ENCODE data around the gene MFAP1. TPM values are rescaled to one million over a fixed set of nuclear protein-coding genes. Genes with fewer than 3 reads are reported as not detected.
"Not testable (repeated sequence)": the region's sequence is repeated elsewhere in the genome, so short reads cannot be mapped to it uniquely, and the experiment has no call there.

The MFAP1 gene
- total RNA-seq, 1 experiment from 2014 or later = 16.4 TPM

DNA sequence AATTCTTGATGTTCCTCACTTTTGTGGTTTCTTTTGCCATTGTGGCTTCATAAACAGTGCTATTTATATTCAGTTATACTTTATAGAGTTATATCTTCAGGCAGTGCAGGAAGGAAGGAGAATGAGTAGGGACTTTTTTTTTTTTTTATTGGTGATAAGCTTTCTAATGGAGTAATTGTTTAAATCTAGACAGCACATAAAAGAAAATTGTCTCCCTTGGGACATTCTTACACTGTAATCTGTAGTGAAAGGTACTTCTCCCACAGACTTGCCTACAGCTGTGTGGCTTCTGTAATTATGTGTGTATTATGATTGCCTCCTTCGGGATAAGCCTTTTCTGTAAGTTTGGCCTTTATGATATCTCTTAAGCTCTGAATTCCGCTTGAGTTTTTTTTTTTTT lies 43.9 kb upstream of the MFAP1 start:
- peaks cover 6% of the 10 kb centered on the region for H3K36me3 Mint-ChIP-seq (ENCODE audit: insufficient read depth, unreplicated experiment)
- intact Hi-C loops (cut with micrococcal nuclease; ENCODE audit: unreplicated experiment) = no loop called here
- CTCF ChIA-PET = no interaction called here
- H3K27me3 Mint-ChIP-seq (ENCODE audit: unreplicated experiment) = no peaks in the 10 kb centered on the region
- no peak overlapping the region for H3K4me3 Mint-ChIP-seq (ENCODE audit: low read depth, unreplicated experiment)
- H3K4me1 Mint-ChIP-seq (ENCODE audit: low read depth, unreplicated experiment) = no peaks in the 10 kb centered on the region
- BruUV-seq (replicated peaks) = no TSS peak
- DNase-seq = no peak
- TF ChIP-seq, protein P1, sequence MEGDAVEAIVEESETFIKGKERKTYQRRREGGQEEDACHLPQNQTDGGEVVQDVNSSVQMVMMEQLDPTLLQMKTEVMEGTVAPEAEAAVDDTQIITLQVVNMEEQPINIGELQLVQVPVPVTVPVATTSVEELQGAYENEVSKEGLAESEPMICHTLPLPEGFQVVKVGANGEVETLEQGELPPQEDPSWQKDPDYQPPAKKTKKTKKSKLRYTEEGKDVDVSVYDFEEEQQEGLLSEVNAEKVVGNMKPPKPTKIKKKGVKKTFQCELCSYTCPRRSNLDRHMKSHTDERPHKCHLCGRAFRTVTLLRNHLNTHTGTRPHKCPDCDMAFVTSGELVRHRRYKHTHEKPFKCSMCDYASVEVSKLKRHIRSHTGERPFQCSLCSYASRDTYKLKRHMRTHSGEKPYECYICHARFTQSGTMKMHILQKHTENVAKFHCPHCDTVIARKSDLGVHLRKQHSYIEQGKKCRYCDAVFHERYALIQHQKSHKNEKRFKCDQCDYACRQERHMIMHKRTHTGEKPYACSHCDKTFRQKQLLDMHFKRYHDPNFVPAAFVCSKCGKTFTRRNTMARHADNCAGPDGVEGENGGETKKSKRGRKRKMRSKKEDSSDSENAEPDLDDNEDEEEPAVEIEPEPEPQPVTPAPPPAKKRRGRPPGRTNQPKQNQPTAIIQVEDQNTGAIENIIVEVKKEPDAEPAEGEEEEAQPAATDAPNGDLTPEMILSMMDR (IDR thresholded peaks at IDR 0.05; ENCODE audit: unreplicated experiment) = no peak
- no peaks in the 10 kb centered on the region for H3K9me3 Mint-ChIP-seq (ENCODE audit: low read depth, unreplicated experiment)
- no peak overlapping the region for H3K27ac Mint-ChIP-seq (ENCODE audit: unreplicated experiment)

- Mint-ChIP-seq H3K36me3 (ENCODE audit: insufficient read depth, unreplicated experiment) (peaks cover 6% of the 10 kb centered on the region), H3K4me1 (ENCODE audit: low read depth, unreplicated experiment) (no peaks in the 10 kb centered on the region), H3K27me3 (ENCODE audit: unreplicated experiment) (no peaks in the 10 kb centered on the region), H3K27ac (ENCODE audit: unreplicated experiment) (no peak overlapping the region), H3K9me3 (ENCODE audit: low read depth, unreplicated experiment) (no peaks in the 10 kb centered on the region), H3K4me3 (ENCODE audit: low read depth, unreplicated experiment) (no peak overlapping the region)
- BruUV-seq (replicated peaks) = no TSS peak
- DNase-seq = no peak
- intact Hi-C loops (cut with micrococcal nuclease; ENCODE audit: unreplicated experiment) = no loop called here
- TF ChIP-seq, protein P1 (IDR thresholded peaks at IDR 0.05; ENCODE audit: unreplicated experiment) = no peak
- CTCF ChIA-PET = no interaction called here
Measured at GRCh38 chr15:43867096-43867495, 42.6 kb upstream of the MFAP1 start.

DNA sequence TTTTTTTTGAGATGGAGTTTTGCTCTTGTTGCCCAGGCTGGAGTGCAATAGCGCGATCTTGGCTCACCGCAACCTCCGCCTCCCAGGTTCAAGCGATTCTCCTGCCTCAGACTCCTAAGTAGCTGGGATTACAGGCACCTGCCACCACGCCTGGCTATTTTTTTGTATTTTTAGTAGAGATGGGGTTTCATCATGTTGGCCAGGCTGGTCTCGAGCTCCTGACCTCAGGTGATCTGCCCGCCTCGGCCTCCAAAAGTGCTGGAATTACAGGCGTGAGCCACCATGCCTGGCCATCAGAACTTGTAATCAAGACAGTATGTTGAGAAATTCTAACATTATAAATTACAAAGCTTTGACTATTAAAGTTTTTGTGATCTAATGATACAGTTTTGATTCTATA lies 42.1 kb upstream of the MFAP1 start:
- H3K27me3 Mint-ChIP-seq (ENCODE audit: unreplicated experiment); intact Hi-C loops (cut with micrococcal nuclease; ENCODE audit: unreplicated experiment); H3K36me3 Mint-ChIP-seq (ENCODE audit: insufficient read depth, unreplicated experiment); H3K9me3 Mint-ChIP-seq (ENCODE audit: low read depth, unreplicated experiment); BruUV-seq (replicated peaks); H3K27ac Mint-ChIP-seq (ENCODE audit: unreplicated experiment); H3K4me1 Mint-ChIP-seq (ENCODE audit: low read depth, unreplicated experiment); CTCF ChIA-PET; H3K4me3 Mint-ChIP-seq (ENCODE audit: low read depth, unreplicated experiment); DNase-seq: not testable (repeated sequence)

- Mint-ChIP-seq H3K9me3 (ENCODE audit: low read depth, unreplicated experiment) (no peaks in the 10 kb centered on the region), H3K36me3 (ENCODE audit: insufficient read depth, unreplicated experiment) (no peaks in the 10 kb centered on the region), H3K27ac (ENCODE audit: unreplicated experiment) (no peak overlapping the region), H3K4me1 (ENCODE audit: low read depth, unreplicated experiment) (no peaks in the 10 kb centered on the region), H3K27me3 (ENCODE audit: unreplicated experiment) (no peaks in the 10 kb centered on the region), H3K4me3 (ENCODE audit: low read depth, unreplicated experiment) (no peak overlapping the region)
- intact Hi-C loops (cut with micrococcal nuclease; ENCODE audit: unreplicated experiment) = no loop called here
- no peak for DNase-seq
- TF ChIP-seq, protein P1 (IDR thresholded peaks at IDR 0.05; ENCODE audit: unreplicated experiment) = no peak
- CTCF ChIA-PET = interaction anchor here (0.6 kb wide), 1 partner anchor 35 kb away, joined by 3 read pairs; the partner anchor contains the start of gene MFAP1
- no TSS peak for BruUV-seq (replicated peaks)
Measured at GRCh38 chr15:43859546-43859945, 35.1 kb upstream of the MFAP1 start.

GRCh38 chr15:43854801-43855200 lies 30.3 kb upstream of the MFAP1 start:
- H3K4me3 Mint-ChIP-seq (ENCODE audit: low read depth, unreplicated experiment) = no peak overlapping the region
- no peaks in the 10 kb centered on the region for H3K36me3 Mint-ChIP-seq (ENCODE audit: insufficient read depth, unreplicated experiment)
- no peak for DNase-seq
- intact Hi-C loops (cut with micrococcal nuclease; ENCODE audit: unreplicated experiment) = no loop called here
- TF ChIP-seq, protein P1 (IDR thresholded peaks at IDR 0.05; ENCODE audit: unreplicated experiment) = no peak
- H3K27ac Mint-ChIP-seq (ENCODE audit: unreplicated experiment) = no peak overlapping the region
- no peaks in the 10 kb centered on the region for H3K9me3 Mint-ChIP-seq (ENCODE audit: low read depth, unreplicated experiment)
- CTCF ChIA-PET = no interaction called here
- no TSS peak for BruUV-seq (replicated peaks)
- no peaks in the 10 kb centered on the region for H3K27me3 Mint-ChIP-seq (ENCODE audit: unreplicated experiment)
- no peaks in the 10 kb centered on the region for H3K4me1 Mint-ChIP-seq (ENCODE audit: low read depth, unreplicated experiment)
